22Rv1 (cell line): ENCODE results near the gene MPL.

Experiments used
- ZFX ChIP-seq: fragments of 450-650 bp; IDR thresholded peaks from 2 replicates; pipeline ENCODE4 v1.6.1; 2017; ENCODE audit warnings: antibody characterized with exemption, borderline replicate concordance
- TF ChIP-seq, protein P1 (sequence below): fragments of 450-650 bp; IDR thresholded peaks from 2 replicates; pipeline ENCODE4 v1.5.1; 2017; ENCODE audit warnings: mild to moderate bottlenecking

DNA sequence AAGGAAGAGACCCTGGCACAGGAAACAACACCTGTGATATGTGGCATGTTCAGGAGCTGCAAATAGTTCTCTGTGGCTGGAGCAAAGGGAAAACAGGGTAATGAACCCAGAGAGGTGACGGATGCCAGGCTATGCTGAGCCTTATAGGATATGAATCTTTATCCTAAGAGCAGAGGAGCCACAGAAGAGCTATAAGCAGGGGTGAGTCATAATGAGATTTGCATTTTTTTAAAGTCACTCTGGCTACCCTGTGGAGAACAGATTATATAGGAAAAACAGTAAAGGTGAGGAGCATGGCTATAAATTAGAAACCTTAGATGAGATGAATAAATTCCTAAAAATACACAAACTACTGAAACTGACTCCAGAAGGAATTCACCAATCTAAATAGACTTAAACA is 12.8 kb upstream of the MPL start:
- TF ChIP-seq, protein P1, sequence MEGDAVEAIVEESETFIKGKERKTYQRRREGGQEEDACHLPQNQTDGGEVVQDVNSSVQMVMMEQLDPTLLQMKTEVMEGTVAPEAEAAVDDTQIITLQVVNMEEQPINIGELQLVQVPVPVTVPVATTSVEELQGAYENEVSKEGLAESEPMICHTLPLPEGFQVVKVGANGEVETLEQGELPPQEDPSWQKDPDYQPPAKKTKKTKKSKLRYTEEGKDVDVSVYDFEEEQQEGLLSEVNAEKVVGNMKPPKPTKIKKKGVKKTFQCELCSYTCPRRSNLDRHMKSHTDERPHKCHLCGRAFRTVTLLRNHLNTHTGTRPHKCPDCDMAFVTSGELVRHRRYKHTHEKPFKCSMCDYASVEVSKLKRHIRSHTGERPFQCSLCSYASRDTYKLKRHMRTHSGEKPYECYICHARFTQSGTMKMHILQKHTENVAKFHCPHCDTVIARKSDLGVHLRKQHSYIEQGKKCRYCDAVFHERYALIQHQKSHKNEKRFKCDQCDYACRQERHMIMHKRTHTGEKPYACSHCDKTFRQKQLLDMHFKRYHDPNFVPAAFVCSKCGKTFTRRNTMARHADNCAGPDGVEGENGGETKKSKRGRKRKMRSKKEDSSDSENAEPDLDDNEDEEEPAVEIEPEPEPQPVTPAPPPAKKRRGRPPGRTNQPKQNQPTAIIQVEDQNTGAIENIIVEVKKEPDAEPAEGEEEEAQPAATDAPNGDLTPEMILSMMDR = no peak
- TF ChIP-seq ZFX = no peak
